Measurements from ENCODE around the gene GNGT1.

GNGT1 gene

DNA sequence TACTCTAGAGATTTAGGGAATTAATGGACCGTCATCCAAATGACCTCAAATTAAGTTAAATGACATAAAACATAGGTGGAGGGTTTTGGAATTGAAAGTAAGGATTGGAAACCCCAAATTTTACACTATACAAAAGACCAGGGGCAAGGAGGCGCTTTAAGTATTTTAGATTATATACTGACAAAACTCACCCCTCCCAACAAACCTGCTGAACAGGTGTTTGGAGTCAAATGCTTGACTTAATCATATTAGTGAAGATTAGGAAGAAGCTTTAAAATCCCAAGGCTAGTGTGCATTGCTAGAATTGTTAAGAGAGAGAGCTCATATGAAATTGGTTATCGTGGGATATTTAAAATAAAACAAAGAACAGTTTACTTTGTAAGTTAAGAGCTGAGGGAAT lies at the start of gene GNGT1:
GNGT1 (plus strand) TSS at position 301 of the 400 bp plus-strand sequence. CDS start 180 bp downstream, outside the sequence.
- DNase-seq: no peak

DNA sequence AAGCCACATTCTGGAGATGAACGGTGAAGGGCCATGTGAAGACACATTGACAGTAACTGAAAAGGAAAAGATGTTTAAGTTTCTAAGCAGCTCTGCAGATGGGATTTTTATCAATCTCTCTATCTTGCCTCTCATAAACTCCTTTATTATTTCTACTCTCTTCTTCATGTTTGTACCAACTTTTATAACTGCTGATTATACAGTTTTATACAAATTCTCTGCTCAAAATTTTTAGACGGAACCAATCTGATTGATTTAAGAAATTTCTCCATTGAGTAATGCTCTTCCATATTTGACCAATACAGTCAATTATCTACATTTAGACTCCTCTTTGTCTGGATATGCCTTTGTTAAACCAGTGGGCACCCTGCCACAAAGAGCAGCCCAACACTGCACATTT lies 47.5 kb upstream of the GNGT1 start:
- DNase-seq: no peak

DNA sequence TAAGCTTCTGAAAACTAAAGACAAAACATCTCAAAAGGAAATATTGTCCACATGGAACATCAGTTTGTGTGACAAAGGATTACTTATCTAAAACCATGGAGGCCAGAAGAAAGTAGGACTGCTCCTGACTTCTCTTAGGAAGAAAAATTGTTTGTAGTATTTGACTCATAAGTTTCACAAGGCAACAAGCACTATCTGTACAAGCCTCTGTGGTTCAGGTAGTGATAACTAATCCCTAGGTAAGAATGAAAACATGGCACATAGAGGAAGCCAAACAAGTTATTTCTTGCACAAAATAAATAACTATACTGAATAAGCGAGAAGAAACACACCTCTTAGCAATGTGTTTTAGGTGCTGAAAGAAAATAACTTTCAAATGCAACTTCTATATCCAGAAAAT lies 46.1 kb upstream of the GNGT1 start:
- no peak for DNase-seq

DNA sequence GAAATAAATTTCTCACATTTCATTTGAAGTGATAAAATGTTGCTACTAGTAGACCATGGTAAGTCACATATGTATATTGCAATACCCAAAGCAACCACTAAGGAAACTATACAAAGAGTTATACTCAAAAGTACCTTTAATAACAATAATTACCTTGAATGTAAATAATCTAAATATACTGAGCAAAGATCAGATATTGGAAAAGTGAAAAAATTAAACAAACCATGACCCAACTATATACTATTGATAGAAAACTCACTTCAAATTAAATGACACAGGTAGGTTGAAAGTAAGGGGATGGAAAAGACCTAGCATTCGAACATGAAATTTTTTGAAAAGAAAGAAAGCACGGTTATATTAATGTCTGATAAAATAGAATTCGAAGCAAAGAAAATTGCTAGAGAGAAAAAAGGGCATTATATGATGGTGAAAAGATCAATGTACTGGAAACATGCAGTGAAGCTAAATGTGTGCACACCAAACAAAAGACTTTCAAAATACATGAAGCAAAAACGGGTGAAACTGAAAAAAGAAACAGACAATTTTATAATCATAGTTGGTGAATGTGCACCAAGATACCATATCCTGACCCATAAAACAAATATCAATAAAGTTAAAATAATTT lies 44.9 kb upstream of the GNGT1 start:
- no peak for DNase-seq

DNA sequence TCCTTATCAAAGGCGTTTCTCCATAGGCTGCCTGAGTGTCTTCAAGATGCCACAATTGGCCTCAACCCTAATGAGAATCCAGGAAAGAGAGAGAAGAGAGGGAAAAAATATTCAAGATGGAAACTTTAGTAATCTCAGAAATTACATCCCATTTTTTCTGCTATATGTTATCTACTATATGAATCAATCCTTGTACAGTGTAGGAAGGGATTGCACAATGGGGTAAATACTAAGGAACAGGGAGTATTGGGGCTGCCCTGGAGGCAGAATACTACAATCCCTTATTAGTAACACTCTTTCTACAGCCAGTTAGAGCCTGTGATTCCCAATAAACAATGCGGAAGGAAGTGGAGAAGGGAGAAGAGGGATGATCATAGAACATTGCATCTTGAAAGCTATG lies 43.7 kb upstream of the GNGT1 start:
- no peak for DNase-seq

DNA sequence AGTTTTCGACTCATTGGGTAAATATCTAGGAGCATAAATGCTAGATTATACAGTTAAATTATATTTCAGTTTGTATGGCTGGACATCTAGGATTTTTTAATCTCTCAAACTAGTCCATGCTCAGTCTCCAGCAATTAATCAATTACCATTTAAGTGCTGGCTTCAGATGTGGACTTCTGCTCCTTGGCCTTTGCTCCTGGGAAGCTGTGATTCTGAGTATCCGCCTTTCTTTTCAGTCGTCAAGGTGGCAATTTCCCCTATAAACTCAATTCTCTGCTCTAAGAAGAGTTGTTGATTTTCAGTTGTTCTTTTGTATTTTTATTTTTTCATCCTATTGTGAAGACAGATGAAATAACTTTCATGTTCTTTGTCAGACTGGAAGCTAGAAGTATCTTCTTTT lies 39.5 kb upstream of the GNGT1 start:
- DNase-seq: no peak

DNA sequence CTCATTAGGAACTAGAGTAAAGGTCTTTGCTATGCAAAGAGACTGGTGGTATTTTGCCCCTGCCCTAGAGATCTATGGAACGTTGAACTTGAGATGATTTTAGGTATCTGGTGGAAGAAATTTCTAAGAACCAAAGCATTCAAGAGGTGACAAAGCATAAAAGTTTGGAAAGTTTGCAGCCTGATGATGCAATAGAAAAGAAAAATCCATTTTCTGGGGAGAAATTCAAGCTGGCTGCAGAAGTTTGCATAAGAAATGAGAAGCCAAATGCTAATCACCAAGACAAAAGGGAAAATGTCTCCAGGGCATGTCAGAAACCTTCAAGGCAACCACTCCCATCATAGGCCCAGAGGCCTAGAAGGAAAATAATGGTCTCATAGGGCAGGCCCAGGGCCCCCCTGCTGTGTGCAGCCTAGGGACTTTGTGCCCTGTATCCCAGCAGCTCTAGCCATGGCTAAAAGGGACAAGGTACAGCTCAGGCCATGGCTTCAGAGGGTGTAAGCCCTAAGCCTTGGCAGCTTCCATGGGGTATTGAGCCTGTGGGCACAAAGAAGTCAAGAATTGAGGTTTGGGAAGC lies 32.3 kb upstream of the GNGT1 start:
- DNase-seq: no peak

DNA sequence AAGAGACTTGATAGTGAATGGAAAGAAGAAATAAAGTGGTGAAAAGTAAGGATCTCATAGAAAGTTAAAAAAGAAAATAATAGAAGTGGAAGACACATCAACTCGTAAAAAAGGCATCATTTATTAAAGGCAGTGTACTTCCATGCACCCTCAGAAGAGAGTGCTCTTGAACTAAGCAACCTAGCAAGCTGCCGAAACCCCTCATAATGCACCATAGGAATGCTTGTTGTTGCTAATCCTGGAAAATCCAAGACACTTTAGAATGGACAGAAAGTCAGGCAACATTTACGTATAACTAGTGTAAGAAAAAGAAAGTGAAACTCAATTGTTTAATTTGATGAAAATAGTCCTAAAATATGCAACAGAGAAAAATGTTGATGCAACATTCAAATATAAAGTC lies 28.6 kb upstream of the GNGT1 start:
- no peak for DNase-seq

DNA sequence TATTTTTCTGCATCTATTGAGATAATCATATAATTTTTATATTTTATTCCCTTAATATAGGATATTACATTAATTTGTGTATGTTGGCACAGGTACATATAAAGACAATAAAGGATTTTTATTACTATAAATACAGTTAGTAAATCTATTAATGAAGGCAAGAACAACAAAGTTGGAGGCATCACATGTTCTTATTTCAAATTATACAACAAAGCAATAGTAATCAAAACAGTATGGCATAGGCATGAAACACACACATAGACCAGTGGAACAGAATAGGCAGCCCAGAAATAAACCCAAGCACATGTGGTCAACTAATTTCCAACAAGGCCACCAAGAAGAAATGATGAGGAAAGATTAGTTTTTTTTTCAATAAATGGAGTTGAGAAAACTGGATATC lies 27.0 kb upstream of the GNGT1 start:
- DNase-seq: no peak

DNA sequence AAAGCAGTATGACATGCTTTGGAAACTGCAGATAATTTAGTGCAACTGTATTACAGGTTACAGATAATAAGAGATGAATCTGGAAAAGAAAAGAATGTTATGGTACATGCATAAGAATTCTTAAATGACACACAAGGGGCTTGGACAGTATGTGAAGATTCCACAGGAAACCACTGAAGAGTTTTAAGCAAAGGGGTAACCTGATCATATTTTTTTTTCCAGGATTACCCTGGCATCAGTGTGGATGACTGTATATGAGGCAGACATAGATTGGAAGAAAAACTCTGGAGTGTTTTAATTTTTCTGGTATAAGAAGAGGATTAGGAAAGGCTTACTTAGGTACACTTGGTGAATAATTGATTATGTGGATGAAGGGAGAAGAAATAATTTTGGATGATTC lies 23.9 kb upstream of the GNGT1 start:
- no peak for DNase-seq

DNA sequence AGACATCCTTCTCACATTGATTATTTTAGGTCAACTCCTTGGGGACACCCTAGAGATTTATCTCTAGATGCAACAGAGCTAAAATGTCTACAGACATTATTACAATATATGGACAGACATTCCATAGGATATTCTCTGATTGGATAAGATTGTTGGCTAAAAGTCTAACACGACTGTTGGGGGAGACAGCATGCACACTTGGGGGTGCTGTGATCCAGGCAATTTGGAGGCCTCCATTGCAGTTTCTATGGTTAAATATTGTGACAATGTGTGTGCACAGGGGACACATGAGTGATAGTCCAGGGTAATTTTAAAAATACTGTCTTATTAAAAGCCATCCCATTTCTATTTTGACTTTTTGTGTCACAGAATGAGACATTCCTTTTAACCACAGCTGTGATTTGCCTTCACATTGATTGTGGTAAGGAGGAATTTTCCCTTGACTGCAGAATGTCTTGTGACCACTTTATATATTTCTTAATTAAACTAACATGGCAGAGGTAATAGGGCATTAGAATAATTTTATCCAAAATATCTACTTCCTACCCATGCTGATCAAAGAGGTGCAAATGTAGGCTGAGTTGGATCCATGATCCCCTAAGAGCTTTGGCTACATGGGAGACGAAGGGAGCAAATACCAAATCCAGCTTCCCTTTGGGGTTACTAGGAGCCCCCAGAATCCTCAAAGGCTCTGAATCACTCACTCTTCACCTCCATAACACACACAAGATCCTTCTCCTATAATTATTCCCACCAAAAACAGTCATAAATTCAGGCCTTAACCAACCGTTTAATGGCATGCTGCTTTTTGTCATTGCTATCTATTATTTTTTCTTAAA lies 23.1 kb upstream of the GNGT1 start:
- DNase-seq: no peak

DNA sequence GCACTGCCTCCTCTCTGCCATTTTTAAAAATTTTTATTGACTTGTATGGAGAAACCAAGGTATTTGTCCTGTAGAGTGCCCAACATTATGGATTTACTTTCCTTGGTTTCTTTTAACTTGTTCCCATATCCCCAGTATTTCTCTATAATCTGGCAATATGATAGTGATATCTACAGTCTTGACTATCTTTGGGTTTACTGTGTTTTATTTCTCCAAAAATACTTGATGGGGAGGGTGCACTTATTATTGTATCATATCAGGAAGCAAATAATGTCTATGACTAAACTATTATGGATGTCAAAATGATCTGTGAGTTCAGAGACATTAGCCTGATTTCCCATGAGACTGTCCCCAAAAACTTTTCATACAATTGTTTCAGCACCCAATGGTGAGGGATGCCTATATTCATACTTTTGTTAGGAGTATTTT lies 22.4 kb upstream of the GNGT1 start:
- no peak for DNase-seq

DNA sequence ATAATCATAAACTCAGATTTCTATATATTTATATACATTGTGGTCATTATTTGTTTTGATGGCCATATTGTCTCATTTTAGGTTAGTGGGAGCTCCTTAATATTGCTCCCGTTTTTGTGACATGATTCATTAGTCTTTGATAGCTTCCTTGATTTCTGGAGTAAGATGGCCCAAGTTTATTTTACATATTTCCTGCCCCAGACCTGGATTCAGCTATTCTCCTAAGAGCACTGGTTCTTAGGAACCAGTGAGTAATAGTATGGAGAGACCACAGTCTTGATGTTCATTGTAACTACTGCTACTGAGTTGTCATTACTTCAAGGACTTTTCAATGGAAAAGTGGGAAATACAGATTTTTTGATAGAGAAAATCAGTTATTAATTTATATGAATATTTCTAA lies 21.8 kb upstream of the GNGT1 start:
- DNase-seq: no peak

DNA sequence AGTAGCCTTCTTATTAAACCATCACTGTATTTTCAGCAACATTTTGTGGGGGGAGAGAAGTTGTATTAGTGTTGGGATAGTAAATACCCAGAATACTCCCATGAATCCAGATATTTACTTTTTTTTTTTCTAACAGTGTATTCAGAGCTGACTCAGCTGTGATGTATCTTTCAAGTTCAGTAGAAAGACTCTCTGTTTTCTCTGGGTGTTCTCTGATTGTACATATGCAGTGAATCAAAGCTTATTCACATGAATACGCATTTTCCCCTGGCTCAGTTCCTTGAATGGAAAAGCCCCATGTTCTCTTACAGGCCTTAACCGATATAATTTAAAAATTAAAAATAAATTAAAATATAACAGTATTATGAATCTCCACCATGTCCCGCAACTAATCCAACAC lies 17.1 kb upstream of the GNGT1 start:
- no peak for DNase-seq

DNA sequence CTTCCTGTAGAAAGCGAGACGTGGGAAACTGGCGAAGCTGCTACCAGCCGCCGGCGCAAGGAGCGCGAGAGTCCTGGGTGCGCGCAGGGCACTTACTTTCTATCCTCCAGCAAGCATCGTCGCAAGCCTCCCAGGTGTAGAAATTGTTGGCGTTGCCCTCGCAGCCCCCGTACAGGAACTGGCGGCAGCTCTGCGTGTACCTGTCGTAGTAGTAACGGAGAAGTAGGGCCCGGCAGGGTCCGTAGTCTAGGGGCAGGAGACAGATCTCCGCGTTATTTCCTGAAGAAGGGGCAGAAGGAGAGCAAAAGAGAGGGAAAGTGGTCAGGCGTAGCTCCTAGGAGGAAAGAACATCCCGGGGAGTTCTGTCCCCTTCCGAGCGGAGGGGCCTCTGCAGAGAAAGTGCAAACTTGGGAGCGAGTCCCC lies 16.3 kb upstream of the GNGT1 start:
- DNase-seq: no peak

DNA sequence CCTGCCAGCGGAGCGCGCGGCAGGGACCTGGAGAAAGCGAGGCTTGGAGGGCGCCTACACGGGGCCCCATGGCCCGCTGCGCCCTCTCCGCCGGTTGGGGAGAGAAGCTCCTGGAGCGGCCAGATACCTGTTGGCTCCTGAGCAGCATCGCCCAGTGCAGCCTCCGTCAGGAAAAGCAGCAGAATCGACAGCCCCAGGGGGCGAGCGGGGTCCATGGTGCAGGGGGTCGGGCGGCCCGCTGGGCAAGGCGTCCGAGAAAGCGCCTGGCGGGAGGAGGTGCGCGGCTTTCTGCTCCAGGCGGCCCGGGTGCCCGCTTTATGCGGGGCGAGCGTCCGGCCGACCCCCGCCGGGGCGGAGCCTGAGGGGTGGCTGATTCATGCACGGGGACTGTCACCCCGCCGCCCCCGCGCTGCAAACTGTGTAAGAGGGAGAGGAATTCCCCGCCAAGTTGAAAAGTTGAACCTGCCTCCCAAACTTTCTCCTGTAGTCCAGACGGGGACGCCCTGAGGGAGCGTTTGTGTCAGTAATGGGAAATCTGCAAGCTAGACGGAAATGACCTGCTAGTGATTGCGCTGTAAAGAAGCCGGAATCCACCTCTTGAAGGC lies 15.8 kb upstream of the GNGT1 start, which contains the start of gene TFPI2:
TFPI2 (minus strand) TSS at position 290 of the 605 bp plus-strand sequence; CDS start at position 215, 75 bp downstream.
- no peak for DNase-seq

DNA sequence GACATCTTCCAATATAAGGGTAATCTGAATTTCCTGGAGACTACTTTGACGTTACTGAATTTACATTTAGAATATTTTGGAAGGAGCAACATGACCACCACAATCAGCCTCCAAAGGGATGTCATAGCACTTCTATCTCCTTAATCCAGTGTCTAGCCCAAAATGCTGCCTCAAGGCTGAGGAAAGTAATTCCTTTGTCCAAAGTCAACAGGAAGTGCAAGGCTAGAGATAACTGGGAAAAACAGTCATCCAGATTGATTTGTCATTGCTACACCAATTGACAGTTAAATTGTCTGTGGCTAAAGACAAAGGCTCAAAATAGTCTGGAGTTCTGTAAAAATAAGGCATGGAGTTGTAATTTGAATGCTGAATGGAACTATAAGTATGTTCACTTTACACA lies 11.9 kb upstream of the GNGT1 start:
- DNase-seq: no peak

DNA sequence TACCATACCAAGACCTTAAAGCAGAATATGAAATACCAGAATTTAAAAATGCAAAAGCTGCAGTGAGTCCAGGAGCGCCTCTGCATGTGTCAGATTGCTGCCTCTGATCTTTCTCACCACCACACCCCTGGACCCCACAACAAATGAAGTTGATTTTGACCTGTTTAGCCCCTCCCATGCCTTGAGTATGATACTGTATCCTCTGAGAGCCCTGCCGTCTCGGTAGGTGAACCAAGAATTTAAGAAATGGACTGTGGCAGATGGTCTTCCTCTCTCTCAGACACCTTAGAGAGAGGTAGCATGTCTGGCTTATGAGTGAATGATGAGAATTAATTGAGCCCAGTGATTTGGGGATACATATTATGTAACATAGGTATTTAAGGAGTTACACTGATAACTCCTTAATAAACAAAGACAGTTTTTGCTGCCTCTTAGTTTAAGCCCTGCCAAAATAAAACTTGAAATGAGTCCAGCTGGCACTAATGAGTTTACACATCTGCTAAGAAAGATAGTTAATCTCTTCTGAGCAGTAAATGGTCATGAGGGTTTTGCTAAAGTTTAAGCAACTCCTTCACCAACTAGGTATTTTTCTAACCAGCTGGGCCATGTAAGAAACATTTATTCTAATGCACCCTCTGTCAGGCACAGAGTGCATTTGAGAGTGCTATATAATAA lies 11.3 kb upstream of the GNGT1 start:
- no peak for DNase-seq

DNA sequence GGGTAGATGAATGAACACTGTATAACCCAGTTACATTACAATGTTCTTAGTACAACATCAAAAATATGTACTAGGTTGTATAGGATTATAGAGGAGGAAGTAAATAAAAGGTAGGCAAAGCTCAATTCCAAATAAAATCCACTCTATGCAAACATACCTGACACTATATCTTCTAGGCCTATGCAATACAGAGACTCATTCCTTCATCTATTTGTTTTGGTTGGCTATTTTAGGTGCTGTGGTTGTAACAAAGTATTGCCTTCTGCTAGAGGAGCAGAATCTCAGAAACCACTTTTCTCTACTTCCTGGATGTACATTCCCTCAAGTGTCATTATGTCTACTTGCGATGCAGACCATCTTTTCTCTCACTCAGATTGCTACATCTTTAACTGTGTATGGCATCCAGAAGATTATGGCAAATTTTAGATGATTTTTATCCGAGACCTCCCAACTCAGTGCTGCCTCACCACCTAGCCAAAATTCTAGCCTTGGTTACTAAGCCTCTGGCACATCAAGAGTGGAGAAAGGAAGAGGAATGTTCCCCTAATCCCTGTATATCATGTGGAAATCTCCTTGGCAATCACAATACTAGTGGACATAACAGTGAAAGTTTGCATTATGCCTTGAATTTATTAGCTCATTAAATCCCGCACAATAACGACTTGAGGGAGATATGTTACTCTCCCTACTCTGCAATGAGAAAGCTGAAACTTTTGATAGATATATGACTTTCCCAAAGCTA lies 10.3 kb upstream of the GNGT1 start:
- DNase-seq: no peak

DNA sequence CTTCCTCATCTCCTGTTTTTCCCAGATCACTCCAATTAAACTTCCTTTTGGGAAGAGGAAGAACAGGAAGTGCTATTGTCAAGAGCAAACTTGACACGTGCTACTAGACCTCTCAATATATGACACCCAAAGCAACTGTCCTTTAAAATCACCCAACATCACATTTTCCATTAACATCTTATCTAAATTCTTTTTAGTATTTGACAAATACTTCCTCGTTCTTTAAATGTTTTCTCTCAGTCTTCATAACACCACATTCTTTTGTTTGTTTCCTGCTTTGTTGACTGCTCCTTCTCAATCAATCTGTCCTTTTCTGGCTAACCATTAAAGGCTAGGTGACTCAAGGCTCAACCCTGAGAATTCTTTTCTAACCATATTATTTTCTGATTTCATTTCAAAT lies 8.7 kb upstream of the GNGT1 start:
- DNase-seq: no peak

DNA sequence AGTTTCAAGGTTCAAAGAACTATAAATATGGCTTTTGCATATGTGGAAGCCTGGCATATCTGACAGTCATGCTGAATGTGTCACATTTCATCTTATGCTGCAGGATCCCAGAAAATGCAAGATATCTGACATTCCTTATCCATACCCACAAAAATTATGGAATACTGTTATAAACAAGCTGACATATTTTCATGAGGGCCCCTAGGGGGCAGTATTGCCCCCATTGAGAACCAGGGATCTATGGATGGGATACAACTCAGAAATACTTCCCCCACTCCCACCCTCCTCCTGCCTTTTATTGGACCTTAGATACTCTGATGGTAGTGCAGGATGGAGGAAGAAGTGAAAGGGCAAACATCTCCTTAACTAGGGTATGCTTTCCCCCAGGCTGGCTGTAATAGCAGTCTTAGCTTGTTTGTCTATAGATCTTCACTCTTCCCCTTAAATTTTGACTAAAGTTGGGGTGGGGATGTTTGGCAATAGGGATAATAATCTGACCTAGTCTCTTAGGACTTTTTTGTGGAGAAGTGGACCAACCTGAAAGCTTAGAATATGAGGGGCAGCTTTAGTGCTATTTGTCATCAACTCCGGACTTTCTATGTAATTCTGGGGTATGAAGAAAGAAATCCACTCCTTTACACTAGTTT lies 3.5 kb upstream of the GNGT1 start:
- DNase-seq: no peak

All from CD4-positive, alpha-beta T cell treated with Interferon alpha-2 for 1 hour (primary cell).